Mononuclear cell (primary cell): ENCODE results near the gene ORMDL1. TPM values are rescaled to one million over a fixed set of nuclear protein-coding genes. Genes with fewer than 3 reads are reported as not detected.
"Not testable (repeated sequence)": the region's sequence is repeated elsewhere in the genome, so short reads cannot be mapped to it uniquely, and the experiment has no call there.

ENCODE experiments used
- H3K27me3 ChIP-seq: 2 replicates; pipeline ENCODE4 v1.6.0; 2011; ENCODE audit warnings: low read length, control low read depth; ENCODE audit not compliant: insufficient read depth
- H3K4me1 ChIP-seq: 2 replicates; pipeline ENCODE4 v1.5.1; 2011; ENCODE audit warnings: mild to moderate bottlenecking, low read length, control low read depth; ENCODE audit not compliant: insufficient read depth
- H3K4me3 ChIP-seq: 2 replicates; pipeline ENCODE4 v1.5.1; 2011; ENCODE audit warnings: mild to moderate bottlenecking, low read length, moderate library complexity
- H3K9me3 ChIP-seq: 2 replicates; pipeline ENCODE4 v1.5.1; 2011; ENCODE audit warnings: low read depth, mild to moderate bottlenecking, control low read depth, low read length
- total RNA-seq: library from RNA; depleted of rRNA; stranded (reverse); fragments of >200 nt; gene quantifications from one replicate; pipeline ENCODE4 v1.2.3, GENCODE V29; 2012

ORMDL1 gene
- total RNA-seq, 1 donor, result 83.9 TPM

GRCh38 chr2:189797902-189798301 lies 13.8 kb upstream of the ORMDL1 start:
- Histone ChIP-seq H3K9me3 (no peaks in the 10 kb centered on the region), H3K4me3 (no peak overlapping the region), H3K27me3 (no peaks in the 10 kb centered on the region), H3K4me1 (no peaks in the 10 kb centered on the region)

- Histone ChIP-seq H3K27me3 (no peaks in the 10 kb centered on the region), H3K4me3 (no peak overlapping the region), H3K9me3 (no peaks in the 10 kb centered on the region)
Measured at GRCh38 chr2:189794310-189794709, 10.2 kb upstream of the ORMDL1 start.

GRCh38 chr2:189791338-189792042 lies 7.4 kb upstream of the ORMDL1 start:
- Histone ChIP-seq H3K4me3 (no peak overlapping the region), H3K9me3 (no peaks in the 10 kb centered on the region), H3K27me3 (no peaks in the 10 kb centered on the region), H3K4me1 (no peaks in the 10 kb centered on the region)

More at GRCh38 chr2:189794310-189794709, 10.2 kb upstream of the ORMDL1 start:
- no peaks in the 10 kb centered on the region for H3K4me1 ChIP-seq

- Histone ChIP-seq H3K4me1 (peaks cover 30% of the 10 kb centered on the region), H3K4me3 (peak overlapping the region; percentile 74), H3K27me3 (no peaks in the 10 kb centered on the region), H3K9me3 (no peaks in the 10 kb centered on the region)
Measured at GRCh38 chr2:189783451-189783926, 650 bp downstream of the ORMDL1 start.

GRCh38 chr2:189782221-189782671 lies 1.9 kb downstream of the ORMDL1 start:
- H3K4me1 ChIP-seq, result peaks cover 30% of the 10 kb centered on the region
- H3K4me3 ChIP-seq, result no peak overlapping the region
- H3K27me3 ChIP-seq, result no peaks in the 10 kb centered on the region
- no peaks in the 10 kb centered on the region for H3K9me3 ChIP-seq

GRCh38 chr2:189772212-189772611 lies 11.9 kb downstream of the ORMDL1 start:
- Histone ChIP-seq H3K4me1 (no peaks in the 10 kb centered on the region), H3K27me3 (no peaks in the 10 kb centered on the region), H3K9me3 (no peaks in the 10 kb centered on the region), H3K4me3 (no peak overlapping the region)

GRCh38 chr2:189770590-189771322 lies 13.4 kb downstream of the ORMDL1 start:
- H3K9me3 ChIP-seq, result no peaks in the 10 kb centered on the region
- no peak overlapping the region for H3K4me3 ChIP-seq
- no peaks in the 10 kb centered on the region for H3K4me1 ChIP-seq
- H3K27me3 ChIP-seq, result no peaks in the 10 kb centered on the region

GRCh38 chr2:189763908-189764661 lies 20.1 kb downstream of the ORMDL1 start:
- H3K27me3 ChIP-seq, result no peaks in the 10 kb centered on the region
- H3K4me3 ChIP-seq, result no peak overlapping the region
- H3K9me3 ChIP-seq, result no peaks in the 10 kb centered on the region
- peaks cover 11% of the 10 kb centered on the region for H3K4me1 ChIP-seq

- Histone ChIP-seq H3K4me3 (peak within 1 kb of the TSS; percentile 98), H3K4me1 (peaks cover 11% of the 10 kb centered on the region), H3K9me3 (no peaks in the 10 kb centered on the region), H3K27me3 (no peaks in the 10 kb centered on the region)
Measured at GRCh38 chr2:189762551-189763298, 21.4 kb downstream of the ORMDL1 start, which contains the start of gene OSGEPL1. TSS of gene OSGEPL1 (minus strand) at chr2:189762792. CDS start at chr2:189761640, 1,152 bp downstream.

- no peaks in the 10 kb centered on the region for H3K9me3 ChIP-seq
- peaks cover 11% of the 10 kb centered on the region for H3K4me1 ChIP-seq
- peak overlapping the region; percentile 98 for H3K4me3 ChIP-seq
- no peaks in the 10 kb centered on the region for H3K27me3 ChIP-seq
Measured at GRCh38 chr2:189762229-189762550, 21.9 kb downstream of the ORMDL1 start.

GRCh38 chr2:189760154-189760553 lies 24.0 kb downstream of the ORMDL1 start:
- not testable (repeated sequence) for H3K9me3 ChIP-seq, H3K4me3 ChIP-seq, H3K27me3 ChIP-seq
- peaks cover 11% of the 10 kb centered on the region for H3K4me1 ChIP-seq

- Histone ChIP-seq H3K9me3 (no peaks in the 10 kb centered on the region), H3K4me1 (no peaks in the 10 kb centered on the region), H3K27me3 (no peaks in the 10 kb centered on the region), H3K4me3 (no peak overlapping the region)
Measured at GRCh38 chr2:189756311-189756952, 27.7 kb downstream of the ORMDL1 start.

- no peak overlapping the region for H3K4me3 ChIP-seq
- no peaks in the 10 kb centered on the region for H3K9me3 ChIP-seq
- no peaks in the 10 kb centered on the region for H3K27me3 ChIP-seq
- no peaks in the 10 kb centered on the region for H3K4me1 ChIP-seq
Measured at GRCh38 chr2:189751080-189751658, 33.0 kb downstream of the ORMDL1 start.

GRCh38 chr2:189729430-189729829 lies 54.7 kb downstream of the ORMDL1 start:
- Histone ChIP-seq H3K9me3 (no peaks in the 10 kb centered on the region), H3K27me3 (no peaks in the 10 kb centered on the region), H3K4me1 (no peaks in the 10 kb centered on the region), H3K4me3 (no peak overlapping the region)
